HPDE6-E6E7 (cell line): ENCODE measurements around the gene MAVS.

Experiments
- DNase-seq: peaks from one replicate; pipeline ENCODE4 v3.0.0; 2011; ENCODE audit warnings: missing footprints; ENCODE audit errors: extremely low spot score

The MAVS gene

DNA sequence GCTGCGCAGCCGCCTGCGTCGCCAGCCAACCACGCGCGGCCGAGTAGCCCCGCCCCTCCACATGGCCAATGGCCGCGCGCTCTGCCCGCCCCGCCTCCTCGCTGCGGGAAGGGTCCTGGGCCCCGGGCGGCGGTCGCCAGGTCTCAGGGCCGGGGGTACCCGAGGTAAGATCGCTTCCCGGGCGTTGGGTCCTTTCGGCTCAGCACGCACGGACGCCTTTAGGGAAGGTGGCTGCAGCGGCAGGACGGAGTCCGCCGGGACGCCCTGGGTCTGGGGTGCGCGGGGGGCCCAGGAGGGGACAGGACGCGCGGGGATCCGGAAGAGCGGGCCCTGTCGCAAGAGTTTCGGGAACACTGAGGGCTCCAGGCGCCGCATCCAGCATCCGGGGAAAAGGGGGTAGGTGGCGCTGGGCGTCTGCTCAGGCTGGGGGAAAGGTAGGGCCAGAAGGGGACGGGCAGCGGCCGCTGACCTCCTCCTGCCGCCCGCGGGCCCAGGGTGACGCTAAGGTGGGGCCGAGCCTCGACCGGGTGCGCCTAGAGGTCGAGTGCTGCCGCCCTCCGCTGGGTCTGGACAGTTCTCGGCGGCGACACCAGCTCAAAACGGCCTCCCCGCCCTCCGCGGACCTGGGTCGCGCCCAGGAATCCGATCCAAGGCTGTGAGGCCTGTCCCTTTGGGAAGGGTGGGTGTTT is at the start of gene MAVS:
TSS of gene MAVS (plus strand) at position 95 of the 689 bp plus-strand sequence. CDS start 7,791 bp downstream, outside the sequence.
- DNase-seq = peak; percentile 91

- DNase-seq = no peak
Observed at GRCh38 chr20:3797226-3797545, 49.4 kb upstream of the MAVS start.

DNA sequence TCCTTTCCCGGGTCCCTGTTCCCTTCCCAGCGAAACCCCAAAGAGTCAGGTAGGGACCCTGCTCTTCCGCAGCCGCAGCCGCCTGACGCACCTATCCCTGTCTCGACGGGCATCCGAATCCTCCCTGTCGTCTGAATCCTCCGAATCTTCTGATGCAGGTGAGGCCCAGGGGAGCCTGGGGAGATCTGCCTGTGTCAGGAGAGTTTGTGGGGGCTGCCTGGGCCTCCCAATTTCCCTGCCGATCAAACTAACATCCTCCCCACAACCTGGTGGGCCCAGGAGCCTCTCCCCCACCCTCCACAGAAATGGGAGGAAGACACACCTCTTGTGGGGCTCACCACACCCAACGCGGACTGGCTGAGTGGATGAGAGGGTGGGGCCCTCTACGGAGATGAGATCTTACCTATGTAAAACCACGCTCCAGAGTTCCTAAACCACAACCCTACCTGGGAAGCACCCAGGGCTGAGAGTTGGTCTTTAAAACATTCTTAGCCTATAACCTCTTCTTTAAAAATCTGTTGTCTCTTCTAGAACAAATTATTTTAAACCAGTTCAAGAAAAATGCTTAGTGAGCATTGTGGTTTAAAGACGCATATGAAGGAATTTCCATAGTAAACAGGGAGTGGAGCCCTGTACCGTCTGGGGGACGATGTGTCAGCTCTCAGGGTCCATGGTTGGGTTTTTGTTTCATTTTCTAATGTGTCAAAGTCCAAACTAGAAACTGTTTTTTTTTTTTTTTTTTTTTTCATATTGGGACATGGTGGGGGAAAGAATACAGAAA is 48.9 kb upstream of the MAVS start:
- DNase-seq = no peak

DNA sequence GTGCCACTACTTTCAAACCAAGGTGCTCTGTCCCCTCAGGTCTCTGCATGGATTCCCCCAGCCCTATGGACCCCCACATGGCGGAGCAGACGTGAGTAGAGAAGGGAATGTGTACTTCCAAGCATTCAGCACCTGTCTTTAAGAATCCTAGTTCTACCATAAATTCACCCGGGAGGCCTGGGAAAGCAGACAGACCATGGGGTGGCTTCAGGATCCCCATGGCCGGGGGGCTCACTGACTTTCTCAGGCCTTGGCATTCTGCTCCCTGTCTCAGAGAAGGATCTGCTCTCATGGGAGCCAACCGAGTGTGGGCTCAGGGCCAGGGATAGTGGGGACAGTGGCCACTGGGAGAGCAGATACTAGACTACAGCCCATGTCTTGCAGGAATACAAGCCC is 48.3 kb upstream of the MAVS start:
- no peak for DNase-seq

- no peak for DNase-seq
Observed at GRCh38 chr20:3798908-3799248, 47.8 kb upstream of the MAVS start.

DNA sequence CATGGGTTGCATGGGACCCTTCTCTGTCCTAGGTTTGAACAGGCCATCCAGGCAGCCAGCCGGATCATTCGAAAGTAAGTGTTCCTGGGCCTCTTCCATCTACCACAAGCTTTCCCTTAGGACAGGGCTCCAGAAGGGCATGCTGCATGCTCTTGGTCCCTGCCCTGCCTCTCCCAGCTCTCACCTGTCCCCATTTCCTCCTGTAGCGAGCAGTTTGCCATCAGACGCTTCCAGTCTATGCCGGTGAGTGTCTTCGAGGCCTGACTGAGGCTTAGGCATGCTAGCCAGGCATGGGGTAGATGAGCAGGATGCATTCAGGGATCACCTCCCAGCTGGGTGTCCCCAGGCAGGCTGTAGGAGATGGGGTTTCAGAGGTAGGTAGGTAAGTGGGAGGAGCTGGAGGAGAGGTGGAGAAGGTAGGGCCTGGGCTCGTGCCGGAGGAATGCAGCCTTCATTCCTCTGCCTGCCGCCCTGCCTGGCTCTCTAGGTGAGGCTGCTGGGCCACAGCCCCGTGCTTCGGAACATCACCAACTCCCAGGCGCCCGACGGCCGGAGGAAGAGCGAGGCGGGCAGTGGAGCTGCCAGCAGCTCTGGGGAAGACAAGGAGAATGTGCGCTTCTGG is 46.3 kb upstream of the MAVS start:
- no peak for DNase-seq

DNA sequence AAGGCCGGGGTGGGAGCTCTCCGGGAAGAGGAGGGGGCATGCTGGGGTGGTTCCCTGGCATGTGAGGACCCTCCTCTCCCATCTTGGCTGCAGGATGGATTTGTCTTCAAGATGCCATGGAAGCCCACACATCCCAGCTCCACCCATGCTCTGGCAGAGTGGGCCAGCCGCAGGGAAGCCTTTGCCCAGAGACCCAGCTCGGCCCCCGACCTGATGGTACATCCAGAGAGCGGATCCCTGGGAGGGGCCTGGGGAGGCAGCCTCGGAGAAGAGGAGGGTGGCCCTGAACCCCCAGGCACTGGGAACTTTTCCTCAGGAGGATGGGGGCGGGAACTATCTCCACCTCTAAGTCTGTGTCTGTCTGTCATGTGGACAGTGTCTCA is 45.8 kb upstream of the MAVS start:
- no peak for DNase-seq

DNA sequence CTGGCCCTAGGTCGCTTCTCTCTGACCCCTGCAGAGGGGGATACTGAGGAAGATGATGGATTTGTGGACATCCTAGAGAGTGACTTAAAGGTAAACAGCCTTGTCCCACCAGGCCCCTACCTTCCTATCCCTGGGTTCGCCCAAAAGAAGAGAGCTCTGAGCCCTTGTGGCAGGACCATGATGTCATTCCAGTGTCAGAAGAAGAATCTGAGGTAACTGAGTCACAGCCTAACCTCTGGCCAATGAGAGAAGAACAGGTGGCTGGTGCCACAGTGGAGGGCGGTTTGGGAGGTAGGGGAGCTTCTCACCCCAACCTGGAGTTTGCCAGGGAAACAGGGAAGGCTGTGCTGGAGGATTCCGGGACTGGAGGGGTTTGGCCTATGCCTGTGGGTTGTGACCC is 45.3 kb upstream of the MAVS start:
- no peak for DNase-seq

- no peak for DNase-seq
Observed at GRCh38 chr20:3801846-3802245, 44.8 kb upstream of the MAVS start.

DNA sequence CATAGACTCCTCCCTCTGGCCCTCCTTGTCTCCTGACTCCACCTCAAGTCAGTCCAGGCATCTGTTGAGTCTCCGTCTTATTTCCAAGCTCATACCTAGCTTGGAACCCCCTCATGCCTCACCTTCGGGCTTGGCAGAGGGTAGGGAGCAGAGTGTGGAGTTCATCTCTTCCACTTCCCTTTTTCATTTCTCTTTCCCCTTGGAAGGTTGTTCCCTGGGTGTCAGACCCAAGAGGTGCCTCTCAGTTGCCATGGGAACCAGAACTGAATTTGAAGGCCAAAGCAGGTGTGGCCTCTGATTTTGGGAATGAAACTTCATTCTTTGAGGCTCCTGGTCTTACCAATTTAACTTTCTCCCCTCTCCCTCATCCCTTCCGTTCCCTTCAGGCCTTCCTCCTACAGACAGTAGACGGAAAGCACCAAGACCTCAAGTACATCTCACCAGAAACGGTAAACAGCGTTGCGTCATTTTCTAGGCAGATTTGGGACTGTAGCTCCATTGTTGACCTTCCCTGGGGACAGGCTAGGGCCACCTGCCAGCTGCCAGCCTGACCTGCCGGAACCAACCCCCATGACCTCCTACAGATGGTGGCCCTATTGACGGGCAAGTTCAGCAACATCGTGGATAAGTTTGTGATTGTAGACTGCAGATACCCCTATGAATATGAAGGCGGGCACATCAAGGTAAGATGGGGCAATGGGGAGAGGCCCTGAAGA is 44.0 kb upstream of the MAVS start:
- no peak for DNase-seq

DNA sequence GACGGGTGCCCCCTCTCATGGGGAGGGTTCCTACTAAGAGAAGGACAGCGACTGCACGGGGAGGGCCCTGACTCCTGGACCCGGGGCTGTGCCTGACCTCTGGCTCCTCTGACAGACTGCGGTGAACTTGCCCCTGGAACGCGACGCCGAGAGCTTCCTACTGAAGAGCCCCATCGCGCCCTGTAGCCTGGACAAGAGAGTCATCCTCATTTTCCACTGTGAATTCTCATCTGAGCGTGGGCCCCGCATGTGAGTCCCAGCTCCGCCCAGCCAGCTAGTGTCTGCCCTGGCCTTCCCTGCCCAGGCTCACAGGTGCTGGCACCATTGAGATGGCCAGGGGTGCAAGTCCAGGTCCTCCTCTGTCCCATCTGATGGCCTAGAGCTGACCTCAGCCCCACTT is 43.3 kb upstream of the MAVS start:
- no peak for DNase-seq

- no peak for DNase-seq
Observed at GRCh38 chr20:3803854-3804253, 42.8 kb upstream of the MAVS start.

DNA sequence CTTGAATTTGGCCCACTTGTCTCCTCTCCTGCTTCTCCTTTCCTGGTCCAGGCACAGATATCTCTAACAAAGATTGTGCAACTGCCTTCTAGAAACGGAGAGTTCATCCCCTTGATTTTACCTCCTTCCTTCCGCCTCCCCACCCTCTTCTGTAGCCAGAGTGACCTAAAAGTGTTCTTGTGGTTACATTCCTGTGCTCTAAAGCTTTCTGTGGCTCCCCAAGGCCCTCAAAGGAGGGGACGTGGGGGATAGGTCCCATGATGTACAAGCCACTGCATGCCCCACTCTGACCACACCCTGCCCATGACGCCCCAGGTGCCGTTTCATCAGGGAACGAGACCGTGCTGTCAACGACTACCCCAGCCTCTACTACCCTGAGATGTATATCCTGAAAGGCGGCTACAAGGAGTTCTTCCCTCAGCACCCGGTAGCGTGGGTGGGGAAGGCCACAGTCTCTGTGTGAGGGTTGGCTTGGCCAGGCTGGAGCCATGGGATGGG is 42.3 kb upstream of the MAVS start:
- DNase-seq = no peak

DNA sequence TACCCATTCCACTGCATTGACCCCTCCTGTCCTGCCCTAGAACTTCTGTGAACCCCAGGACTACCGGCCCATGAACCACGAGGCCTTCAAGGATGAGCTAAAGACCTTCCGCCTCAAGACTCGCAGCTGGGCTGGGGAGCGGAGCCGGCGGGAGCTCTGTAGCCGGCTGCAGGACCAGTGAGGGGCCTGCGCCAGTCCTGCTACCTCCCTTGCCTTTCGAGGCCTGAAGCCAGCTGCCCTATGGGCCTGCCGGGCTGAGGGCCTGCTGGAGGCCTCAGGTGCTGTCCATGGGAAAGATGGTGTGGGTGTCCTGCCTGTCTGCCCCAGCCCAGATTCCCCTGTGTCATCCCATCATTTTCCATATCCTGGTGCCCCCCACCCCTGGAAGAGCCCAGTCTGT is 41.9 kb upstream of the MAVS start:
- no peak for DNase-seq

DNA sequence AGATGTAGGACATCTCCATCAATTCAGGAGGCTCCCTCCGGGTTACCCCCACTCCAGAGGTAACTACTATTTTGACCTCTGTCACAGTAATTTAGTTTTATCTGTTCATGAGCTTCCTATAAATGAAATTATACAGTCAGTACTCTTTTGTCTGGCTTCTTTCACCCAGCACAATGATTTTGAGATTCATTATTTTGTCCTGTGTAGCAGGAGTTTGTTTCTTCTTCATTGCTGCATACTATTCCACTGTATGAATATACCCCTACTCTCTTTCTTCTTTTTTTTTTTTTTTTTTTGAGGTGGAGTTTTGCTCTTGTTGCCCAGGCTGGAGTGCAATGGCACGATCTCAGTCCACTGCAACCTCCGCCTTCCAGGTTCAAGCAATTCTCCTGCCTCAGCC is 38.1 kb upstream of the MAVS start:
- no peak for DNase-seq

- DNase-seq = peak; percentile 97
Observed at GRCh38 chr20:3811467-3812258, 35.0 kb upstream of the MAVS start.

- no peak for DNase-seq
Observed at GRCh38 chr20:3812259-3812681, 34.4 kb upstream of the MAVS start.

- no peak for DNase-seq
Observed at GRCh38 chr20:3812975-3813847, 33.4 kb upstream of the MAVS start.

DNA sequence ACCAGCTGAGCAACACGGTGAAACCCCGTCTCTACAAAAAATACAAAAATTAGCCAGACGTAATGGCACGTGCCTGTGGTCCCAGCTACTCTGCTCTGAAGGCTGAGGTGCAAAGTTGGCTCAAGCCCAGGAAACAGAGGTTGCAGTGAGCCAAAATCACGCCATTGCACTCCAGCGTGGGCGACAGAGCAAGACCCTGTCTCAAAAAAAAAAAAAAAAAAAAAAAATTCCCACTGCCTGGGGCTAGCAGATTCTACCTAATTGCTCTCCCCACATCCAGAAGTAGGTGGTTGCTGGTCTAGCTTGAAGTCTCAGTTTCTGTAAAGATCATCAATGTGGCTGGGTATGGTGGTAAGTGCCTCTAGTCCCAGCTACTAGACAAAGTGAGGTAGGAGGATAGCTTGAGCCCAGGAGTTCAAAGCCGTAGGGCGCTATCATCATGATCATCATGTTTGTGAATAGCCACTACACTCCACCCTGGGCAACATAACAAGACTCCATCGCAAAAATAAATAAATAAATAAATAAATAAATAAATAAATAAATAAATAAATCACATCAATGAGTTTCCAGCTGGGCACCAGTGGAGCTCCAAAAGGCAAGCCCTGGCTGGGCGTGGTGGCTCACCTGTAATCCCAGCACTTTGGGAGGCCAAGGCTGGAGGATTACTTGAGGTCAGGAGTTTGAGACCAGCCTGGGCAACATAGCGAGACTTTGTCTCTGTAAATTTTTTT is 32.6 kb upstream of the MAVS start:
- no peak for DNase-seq

DNA sequence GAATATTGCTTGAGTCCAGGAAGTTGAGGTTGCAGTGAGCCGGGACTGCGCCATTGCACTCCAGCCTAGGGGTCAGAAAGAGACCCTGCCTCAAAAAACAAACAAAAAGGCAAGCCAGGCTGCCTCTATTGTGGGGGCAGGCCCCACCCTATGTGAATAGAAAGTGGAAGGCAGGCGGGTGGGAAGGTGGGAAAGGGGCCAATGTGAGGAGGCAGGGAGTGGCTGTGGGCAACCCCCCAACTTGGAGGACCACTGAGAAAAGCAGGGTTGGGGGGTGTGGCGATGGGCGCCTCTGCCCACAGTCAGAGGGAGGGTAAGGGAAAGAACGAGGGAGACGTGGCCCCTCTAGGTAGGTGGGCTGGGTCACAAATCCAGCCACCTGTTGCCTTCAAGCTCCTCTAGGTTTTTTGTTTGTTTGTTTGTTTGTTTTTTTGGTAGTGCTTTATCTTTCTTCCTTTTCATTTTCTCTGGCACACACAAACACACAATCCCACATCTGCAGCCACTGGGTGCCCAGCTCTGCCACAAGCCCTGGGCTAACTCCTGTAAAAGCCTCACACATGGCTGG is 31.6 kb upstream of the MAVS start:
- DNase-seq = no peak
